Stimulated activated CD8-positive, alpha-beta memory T cell treated with anti-CD3 and anti-CD28 coated beads, Interleukin-12 subunit alpha, Interleukin-12 subunit beta, amount 100 ng/mL, for 4 hours (primary cell): ENCODE results near the gene KLK12.

Source experiments
- DNase-seq: peaks from one replicate; pipeline ENCODE4 v3.0.0-alpha.2; 2020; ENCODE audit warnings: low read depth

KLK12 gene

DNA sequence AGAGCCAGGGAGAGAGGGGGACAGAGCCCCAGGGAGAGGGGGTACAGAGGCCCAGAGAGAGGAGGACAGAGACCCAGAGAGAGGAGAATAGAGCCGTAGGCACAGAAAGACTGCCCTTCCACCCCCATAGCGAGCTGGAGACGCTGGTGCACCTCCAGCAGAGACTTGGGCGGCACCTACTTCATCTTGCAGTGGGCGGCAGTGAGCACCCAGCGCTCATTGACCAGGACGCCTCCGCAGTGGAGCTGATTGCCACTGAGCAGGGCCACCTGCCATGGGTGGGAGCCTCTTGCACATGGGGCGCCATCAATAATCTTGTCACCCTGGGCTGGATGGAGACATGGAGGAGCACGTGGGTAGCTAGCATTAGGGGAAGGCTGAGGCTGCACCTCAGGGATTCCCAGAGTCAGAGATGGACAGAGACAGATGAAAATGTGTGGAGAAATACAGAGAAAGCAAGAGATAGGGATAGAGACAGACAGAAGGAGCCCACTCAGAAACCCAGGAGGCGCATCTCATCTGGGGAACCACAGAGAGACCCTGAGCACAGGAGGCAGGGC lies 53.1 kb downstream of the KLK12 start:
- no peak for DNase-seq

DNA sequence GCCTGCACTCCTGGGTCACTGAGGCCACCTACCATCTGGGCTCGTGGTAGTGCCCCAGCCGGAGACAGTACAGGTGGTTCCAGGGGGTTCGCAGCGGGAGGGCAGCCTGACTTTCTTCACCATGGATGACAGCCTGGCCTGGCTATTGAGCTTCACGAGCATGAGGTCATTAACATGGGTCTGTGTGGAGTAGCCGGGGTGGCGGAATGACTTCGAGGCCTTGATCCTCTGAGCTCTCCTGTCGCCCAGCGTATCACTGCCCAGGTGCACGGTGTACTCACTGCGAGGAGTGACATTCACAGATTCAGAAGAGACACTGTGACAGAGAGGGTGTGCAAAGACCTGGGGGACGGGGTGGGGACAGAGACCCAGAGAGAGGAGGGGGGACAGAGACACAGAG lies 54.6 kb downstream of the KLK12 start:
- no peak for DNase-seq

GRCh38 chr19:50979758-50980157 lies 55.0 kb downstream of the KLK12 start:
- no peak for DNase-seq
